Keratinocyte (primary cell): ENCODE measurements around the gene RAPGEF4.

ENCODE experiments used
- CTCF ChIP-seq, 3 experiments: IDR thresholded peaks in 1 of 3; conservative IDR thresholded peaks in 1 of 3; optimal IDR thresholded peaks in 1 of 3; 2 replicates in 2 of 3; 3 replicates in 1 of 3; pipeline versions ENCODE3 to v1.5.1; 2011; ENCODE audit warnings: low read length in 3 of 3, mild to moderate bottlenecking in 3 of 3, moderate library complexity in 2 of 3, control low read depth in 1 of 3, inconsistent platforms in 1 of 3; ENCODE audit not compliant: insufficient read depth in 2 of 3; ENCODE audit errors: extremely low read depth in 1 of 3
- EZH2 ChIP-seq: IDR thresholded peaks from one replicate; pipeline ENCODE4 v1.6.1; 2012; ENCODE audit warnings: inconsistent platforms, mild to moderate bottlenecking, low read length, moderate library complexity

GRCh38 chr2:173017646-173018420, 282.2 kb downstream of the RAPGEF4 start:
- no peak for TF ChIP-seq CTCF (optimal IDR thresholded peaks at IDR 0.05 in 1 of 3, IDR thresholded peaks at IDR 0.05 in 1 of 3, conservative IDR thresholded peaks at IDR 0.05 in 1 of 3; ENCODE audit: extremely low read depth in 1 of 3, insufficient read depth in 2 of 3, low read length in 3 of 3)
- no peak for TF ChIP-seq EZH2
